HG03520 (cell line): ENCODE measurements around the gene TICAM2.

ENCODE experiments used
- ATAC-seq: cut with Tn5 transposase; IDR thresholded peaks from one replicate; pipeline ENCODE4 v1.9.1; 2021; ENCODE audit warnings: mild to moderate bottlenecking, moderate library complexity; ENCODE audit not compliant: unreplicated experiment

Gene TICAM2

GRCh38 chr5:115611873-115612272 lies 9.6 kb upstream of the TICAM2 start:
- ATAC-seq, result no peak

GRCh38 chr5:115607935-115608334 lies 5.7 kb upstream of the TICAM2 start:
- no peak for ATAC-seq

GRCh38 chr5:115605436-115605835 lies 3.2 kb upstream of the TICAM2 start:
- ATAC-seq, result no peak

GRCh38 chr5:115602591-115603125 lies 379 bp upstream of the TICAM2 start:
- no peak for ATAC-seq

GRCh38 chr5:115600766-115601165 lies 1.5 kb downstream of the TICAM2 start:
- ATAC-seq, result no peak

- no peak for ATAC-seq
These were observed 2.4 kb downstream of the TICAM2 start for GRCh38 chr5:115599924-115600323.

GRCh38 chr5:115599502-115599901 lies 2.8 kb downstream of the TICAM2 start:
- peak; percentile 31 for ATAC-seq

GRCh38 chr5:115594128-115595047 lies 7.9 kb downstream of the TICAM2 start:
- ATAC-seq, result no peak

- no peak for ATAC-seq
These were observed 13.2 kb downstream of the TICAM2 start for GRCh38 chr5:115589043-115589442.

GRCh38 chr5:115588640-115589039 lies 13.6 kb downstream of the TICAM2 start:
- ATAC-seq, result no peak

GRCh38 chr5:115586525-115587146 lies 15.6 kb downstream of the TICAM2 start:
- no peak for ATAC-seq

GRCh38 chr5:115585265-115585664 lies 17.0 kb downstream of the TICAM2 start:
- no peak for ATAC-seq

- no peak for ATAC-seq
These were observed 17.8 kb downstream of the TICAM2 start for GRCh38 chr5:115584501-115584900.

GRCh38 chr5:115583474-115583873 lies 18.8 kb downstream of the TICAM2 start:
- no peak for ATAC-seq

- no peak for ATAC-seq
These were observed 21.3 kb downstream of the TICAM2 start for GRCh38 chr5:115580941-115581340.

- peak; percentile 57 for ATAC-seq
These were observed 22.5 kb downstream of the TICAM2 start for GRCh38 chr5:115579747-115580173.

- ATAC-seq, result no peak
These were observed 23.1 kb downstream of the TICAM2 start for GRCh38 chr5:115579216-115579615.

GRCh38 chr5:115578657-115579056 lies 23.6 kb downstream of the TICAM2 start:
- peak; percentile 67 for ATAC-seq

- no peak for ATAC-seq
These were observed 24.5 kb downstream of the TICAM2 start for GRCh38 chr5:115577741-115578140.

- no peak for ATAC-seq
These were observed 24.9 kb downstream of the TICAM2 start for GRCh38 chr5:115577329-115577728.

GRCh38 chr5:115575167-115576070 lies 26.9 kb downstream of the TICAM2 start:
- no peak for ATAC-seq
